ENCODE results near the gene TRERF1.

TRERF1 gene

DNA sequence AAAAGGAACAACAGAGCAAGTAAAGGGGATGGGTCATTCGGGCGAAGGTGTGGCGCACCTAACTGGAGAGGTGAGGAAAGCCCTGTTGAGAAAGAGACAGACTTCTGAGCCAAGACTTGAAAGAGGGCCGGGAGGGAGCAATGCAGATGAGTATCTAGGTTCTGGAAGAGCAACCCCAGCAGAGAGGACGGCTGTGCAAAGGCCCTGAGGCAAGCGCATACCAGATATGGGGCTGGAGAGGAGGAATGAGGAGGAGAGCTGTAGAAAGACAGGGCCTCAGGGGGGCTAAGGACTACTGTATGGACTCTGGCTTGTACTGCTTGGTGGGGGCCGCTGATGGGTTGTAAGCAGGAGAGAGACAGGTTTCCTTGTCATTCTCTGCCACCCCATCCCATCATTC is 21.9 kb downstream of the TRERF1 start:
- TF ChIP-seq, protein P1, sequence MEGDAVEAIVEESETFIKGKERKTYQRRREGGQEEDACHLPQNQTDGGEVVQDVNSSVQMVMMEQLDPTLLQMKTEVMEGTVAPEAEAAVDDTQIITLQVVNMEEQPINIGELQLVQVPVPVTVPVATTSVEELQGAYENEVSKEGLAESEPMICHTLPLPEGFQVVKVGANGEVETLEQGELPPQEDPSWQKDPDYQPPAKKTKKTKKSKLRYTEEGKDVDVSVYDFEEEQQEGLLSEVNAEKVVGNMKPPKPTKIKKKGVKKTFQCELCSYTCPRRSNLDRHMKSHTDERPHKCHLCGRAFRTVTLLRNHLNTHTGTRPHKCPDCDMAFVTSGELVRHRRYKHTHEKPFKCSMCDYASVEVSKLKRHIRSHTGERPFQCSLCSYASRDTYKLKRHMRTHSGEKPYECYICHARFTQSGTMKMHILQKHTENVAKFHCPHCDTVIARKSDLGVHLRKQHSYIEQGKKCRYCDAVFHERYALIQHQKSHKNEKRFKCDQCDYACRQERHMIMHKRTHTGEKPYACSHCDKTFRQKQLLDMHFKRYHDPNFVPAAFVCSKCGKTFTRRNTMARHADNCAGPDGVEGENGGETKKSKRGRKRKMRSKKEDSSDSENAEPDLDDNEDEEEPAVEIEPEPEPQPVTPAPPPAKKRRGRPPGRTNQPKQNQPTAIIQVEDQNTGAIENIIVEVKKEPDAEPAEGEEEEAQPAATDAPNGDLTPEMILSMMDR (conservative IDR thresholded peaks at IDR 0.05): no peak
- no peak overlapping the region for H3K27ac ChIP-seq

DNA sequence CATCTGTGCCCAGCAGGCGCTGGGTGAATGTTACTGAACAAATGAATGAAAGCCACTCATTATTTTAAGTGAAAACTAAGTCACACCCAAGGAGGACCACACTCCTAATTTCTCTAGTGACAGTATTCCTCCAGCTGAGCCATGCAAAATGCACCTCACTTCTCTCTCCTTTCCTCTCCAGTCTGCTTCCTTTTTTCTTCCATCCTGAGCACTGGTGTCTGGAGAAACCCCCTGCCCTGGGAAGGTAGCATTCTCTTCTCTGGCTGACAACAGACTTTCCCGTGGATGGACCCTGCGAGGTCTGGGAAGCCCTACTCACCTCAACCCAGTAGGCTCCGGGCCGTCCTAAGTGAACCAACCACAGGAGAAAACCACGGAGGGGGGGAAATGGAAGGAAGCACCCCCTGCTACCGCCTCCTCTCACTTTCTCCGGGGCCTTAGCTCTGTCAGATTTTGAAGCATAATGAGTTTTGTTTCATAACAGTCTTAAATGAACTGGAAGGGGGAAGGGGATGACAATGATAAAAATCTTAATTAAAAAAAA is 22.6 kb downstream of the TRERF1 start:
- TF ChIP-seq, protein P1 (conservative IDR thresholded peaks at IDR 0.05): no peak
- H3K27ac ChIP-seq: no peak overlapping the region

DNA sequence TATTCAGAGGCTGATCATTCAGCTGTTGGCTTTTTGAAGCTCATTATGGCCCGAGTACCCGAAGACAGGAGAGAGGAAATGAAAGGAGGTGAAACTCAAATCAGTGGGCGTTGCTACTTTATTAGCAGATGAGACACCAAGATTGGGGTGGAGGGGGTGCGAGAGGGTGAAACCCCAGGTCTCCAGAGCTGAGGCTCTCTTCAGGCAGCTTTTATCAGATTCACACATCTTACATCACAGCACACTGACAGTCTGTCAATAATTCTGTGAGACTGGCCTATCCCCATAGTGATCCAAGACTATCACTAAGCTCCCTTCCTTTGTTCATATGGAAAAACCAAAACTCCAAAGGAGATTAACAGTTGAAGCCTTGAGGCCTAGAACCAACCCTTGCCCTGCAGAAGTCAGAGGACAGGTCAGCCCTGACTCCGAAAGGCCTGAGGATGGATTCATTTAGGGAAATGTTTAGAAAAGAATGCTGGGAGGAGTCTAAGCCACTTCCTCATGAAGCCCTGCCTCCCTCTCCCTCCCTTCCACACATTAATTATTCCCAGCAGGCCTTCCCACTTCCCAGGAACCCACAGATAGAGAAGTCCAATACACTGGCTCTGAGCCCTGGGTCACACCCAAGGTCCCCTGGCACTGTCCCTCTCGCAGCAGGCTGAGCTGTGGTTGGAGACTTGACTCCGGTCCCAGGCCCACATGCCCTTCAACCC is 23.2 kb downstream of the TRERF1 start:
- TF ChIP-seq, protein P1 (conservative IDR thresholded peaks at IDR 0.05): no peak

DNA sequence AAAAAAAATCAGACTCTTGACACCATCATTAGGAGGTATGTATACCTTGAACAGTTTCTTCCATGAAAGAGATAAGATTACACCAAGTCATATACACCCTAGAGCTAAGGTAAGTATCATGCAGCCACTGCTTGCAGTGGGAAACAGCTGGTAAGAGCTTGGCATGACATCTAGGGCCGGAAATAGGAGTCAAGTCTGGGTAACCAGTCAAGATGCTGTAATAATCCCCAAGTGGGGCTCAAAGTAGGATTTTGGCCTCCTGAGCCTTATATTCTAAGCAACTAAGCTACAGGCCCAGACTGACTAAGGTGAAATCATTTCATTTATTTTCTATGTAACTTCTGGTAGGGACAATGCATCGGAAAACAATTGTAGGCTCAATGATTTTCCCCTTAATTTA is 23.9 kb downstream of the TRERF1 start:
- TF ChIP-seq, protein P1 (conservative IDR thresholded peaks at IDR 0.05): no peak

More for the DNA sequence above, 23.2 kb downstream of the TRERF1 start:
- H3K27ac ChIP-seq: no peak overlapping the region

DNA sequence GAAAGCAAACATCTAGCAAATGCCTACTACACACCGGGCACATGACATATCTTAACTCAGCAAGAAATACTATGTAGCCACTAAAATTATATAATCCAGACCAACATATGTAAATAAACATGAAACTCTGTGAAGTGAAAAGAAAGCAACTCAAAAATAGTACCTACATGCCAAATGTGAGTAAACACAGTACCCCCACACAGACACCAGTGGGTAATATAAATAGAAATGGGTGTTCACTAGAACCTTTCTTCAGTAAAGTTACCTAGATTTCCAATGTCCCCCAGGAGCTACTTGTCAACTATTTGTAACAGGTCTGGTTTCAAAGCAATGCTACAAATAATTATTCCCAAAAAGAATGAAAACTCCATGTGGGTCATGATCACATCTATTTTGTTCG is 25.5 kb downstream of the TRERF1 start:
- TF ChIP-seq, protein P1 (conservative IDR thresholded peaks at IDR 0.05): no peak
- H3K27ac ChIP-seq: no peak overlapping the region

More for the DNA sequence above, 23.9 kb downstream of the TRERF1 start:
- H3K27ac ChIP-seq: no peak overlapping the region

DNA sequence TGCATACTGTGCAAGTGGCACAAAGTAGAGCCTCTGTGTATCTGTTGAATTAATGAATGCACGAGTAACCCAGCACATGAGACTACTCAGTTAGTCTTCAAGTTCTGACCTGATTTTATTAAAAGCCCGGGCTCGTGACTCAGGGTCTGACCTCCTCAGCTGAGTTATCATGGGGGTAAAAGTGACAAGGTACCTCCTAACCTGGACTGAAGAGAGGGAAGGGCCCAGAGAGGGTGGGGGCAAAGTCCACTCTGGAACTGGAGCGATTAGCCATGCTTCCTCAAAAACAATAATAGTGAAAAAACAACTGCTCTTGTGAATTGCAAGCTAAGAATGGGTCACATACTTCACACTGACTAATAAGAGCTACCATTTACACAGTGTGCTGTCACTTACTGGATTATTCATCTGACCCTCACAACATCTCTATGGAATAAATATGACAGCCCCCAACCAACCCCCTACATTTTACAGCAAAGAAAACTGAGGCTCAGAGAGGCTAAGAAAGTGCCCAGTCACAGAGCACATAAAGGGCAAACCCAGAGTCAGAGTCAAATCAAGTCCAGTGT is 26.7 kb downstream of the TRERF1 start:
- H3K27ac ChIP-seq: no peak overlapping the region
- TF ChIP-seq, protein P1 (conservative IDR thresholded peaks at IDR 0.05): no peak

DNA sequence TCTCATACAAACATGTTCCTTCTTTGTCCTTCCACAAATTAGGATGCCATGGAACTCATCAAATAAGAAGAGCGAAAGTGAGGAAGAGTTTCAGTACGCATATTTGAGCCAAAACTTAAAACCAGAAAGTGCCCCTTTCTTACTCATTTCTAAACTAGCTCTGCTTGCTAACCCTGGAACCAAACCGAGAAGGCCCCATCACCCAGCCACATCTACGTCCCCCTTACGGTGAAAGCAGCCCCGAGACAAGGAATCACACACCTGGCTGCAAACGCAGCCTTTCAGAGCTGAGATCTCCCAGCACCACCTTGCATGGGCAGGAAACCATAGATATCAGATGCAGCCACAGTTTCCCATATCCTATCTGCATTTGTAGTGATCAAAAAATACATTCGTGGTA is 28.5 kb downstream of the TRERF1 start:
- H3K27ac ChIP-seq: no peak overlapping the region
- TF ChIP-seq, protein P1 (conservative IDR thresholded peaks at IDR 0.05): no peak
